H54 (cell line): ENCODE data around the gene RBM20.

Source experiments
- DNase-seq: peaks from one replicate; pipeline ENCODE4 v3.0.0; 2011; ENCODE audit warnings: low spot score, mixed read lengths; ENCODE audit not compliant: insufficient read length
- FAIRE-seq: peaks from 3 replicates; lab custom pipeline; 2011; peaks lifted over from hg19 to GRCh38; lab: Jason Lieb, UNC
- POLR2A ChIP-seq: IDR thresholded peaks from 2 replicates; pipeline ENCODE4 v1.6.1; 2011; ENCODE audit warnings: low read depth, mild to moderate bottlenecking, low read length

RBM20 gene

GRCh38 chr10:110775406-110775805, 131.3 kb downstream of the RBM20 start:
- no peak for DNase-seq
- no peak for FAIRE-seq
- TF ChIP-seq POLR2A: no peak

DNA sequence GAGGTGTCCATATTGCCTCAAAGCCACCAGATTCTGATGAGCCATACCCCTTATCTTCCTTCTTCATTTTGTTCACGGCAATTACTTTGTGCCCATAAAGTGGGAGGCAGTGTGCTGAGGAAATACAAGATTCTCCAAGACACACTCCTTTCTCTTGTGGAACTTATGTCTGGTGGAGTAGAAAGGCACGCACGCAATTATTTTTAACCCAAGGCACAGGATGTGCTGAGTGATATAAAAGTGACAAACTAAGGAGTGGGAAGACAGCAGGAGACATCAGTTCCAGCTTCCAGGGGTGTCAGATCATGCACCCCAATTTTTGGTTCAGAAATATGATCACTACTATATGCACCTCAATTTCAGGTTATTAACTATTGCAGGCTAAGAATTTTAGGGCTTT, 132.9 kb downstream of the RBM20 start:
- TF ChIP-seq POLR2A: no peak
- DNase-seq (no peak), FAIRE-seq (no peak)

- FAIRE-seq (no peak), DNase-seq (no peak)
- TF ChIP-seq POLR2A: no peak
Observed at GRCh38 chr10:110777661-110778060, 133.5 kb downstream of the RBM20 start.

- DNase-seq (no peak), FAIRE-seq (no peak)
- TF ChIP-seq POLR2A: no peak
Observed at GRCh38 chr10:110778211-110778610, 134.1 kb downstream of the RBM20 start.

DNA sequence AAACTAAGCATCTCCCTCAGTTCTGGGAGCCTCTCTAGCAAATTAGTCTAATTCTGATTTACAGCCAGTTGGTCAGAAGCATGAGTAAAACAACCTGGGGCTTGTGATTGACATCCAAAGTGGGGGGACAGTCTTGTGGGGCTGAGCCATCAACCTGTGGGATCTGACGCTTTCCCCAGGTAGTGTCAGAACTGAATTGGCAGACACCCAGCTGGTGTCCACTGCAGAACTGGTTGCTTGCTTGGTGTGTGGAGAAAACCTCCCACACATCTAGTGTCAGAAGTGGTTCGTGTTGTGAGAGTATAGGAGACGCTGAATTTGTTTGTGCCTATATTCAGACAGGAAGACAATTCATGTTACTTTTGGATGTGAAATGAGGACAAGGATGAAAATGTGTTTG, 135.4 kb downstream of the RBM20 start:
- TF ChIP-seq POLR2A: no peak
- no peak for FAIRE-seq

DNA sequence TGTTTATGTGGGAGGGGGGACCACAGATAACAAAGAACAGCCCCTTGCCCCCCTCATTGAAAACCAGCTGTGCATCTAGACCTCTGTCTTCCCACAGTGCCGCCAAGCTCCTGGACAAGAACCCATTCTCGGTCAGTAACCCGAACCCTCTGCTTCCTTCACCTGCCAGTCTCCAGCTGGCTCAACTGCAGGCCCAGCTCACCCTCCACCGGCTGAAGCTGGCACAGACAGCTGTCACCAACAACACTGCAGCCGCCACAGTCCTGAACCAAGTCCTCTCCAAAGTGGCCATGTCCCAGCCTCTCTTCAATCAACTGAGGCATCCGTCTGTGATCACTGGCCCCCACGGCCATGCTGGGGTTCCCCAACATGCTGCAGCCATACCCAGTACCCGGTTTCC, 136.6 kb downstream of the RBM20 start:
- no peak for FAIRE-seq
- DNase-seq: no peak
- no peak for TF ChIP-seq POLR2A

More for the DNA sequence above, 135.4 kb downstream of the RBM20 start:
- DNase-seq: no peak

- FAIRE-seq (no peak), DNase-seq (no peak)
- TF ChIP-seq POLR2A: no peak
Observed at GRCh38 chr10:110781139-110781538, 137.0 kb downstream of the RBM20 start.

- no peak for FAIRE-seq
- no peak for TF ChIP-seq POLR2A
Observed at GRCh38 chr10:110782616-110783015, 138.5 kb downstream of the RBM20 start.

GRCh38 chr10:110783509-110784107, 139.5 kb downstream of the RBM20 start:
- FAIRE-seq: no peak
- DNase-seq: no peak
- TF ChIP-seq POLR2A: no peak

More at GRCh38 chr10:110782616-110783015, 138.5 kb downstream of the RBM20 start:
- no peak for DNase-seq

DNA sequence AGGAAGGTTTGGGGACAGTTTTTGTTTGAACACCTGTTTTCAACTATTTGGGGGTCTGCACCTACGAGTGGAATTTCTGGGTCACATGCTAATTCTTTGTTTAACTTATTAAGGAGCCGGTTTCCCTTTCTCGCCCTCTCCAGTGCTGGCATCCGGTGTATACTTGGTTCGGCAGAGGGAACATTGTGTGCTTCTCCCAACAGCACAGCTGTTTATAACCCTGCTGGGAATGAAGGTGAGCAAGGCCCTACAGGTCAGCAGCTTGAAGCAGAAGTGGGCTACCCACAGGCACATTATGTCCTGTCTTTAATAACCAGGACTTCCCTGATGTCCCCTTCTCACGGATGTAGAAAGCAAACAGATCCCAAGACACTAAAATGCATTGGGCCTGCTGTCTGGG, 140.1 kb downstream of the RBM20 start:
- FAIRE-seq: no peak
- no peak for DNase-seq
- no peak for TF ChIP-seq POLR2A

GRCh38 chr10:110786172-110786571, 142.0 kb downstream of the RBM20 start:
- DNase-seq (no peak), FAIRE-seq (no peak)
- no peak for TF ChIP-seq POLR2A

DNA sequence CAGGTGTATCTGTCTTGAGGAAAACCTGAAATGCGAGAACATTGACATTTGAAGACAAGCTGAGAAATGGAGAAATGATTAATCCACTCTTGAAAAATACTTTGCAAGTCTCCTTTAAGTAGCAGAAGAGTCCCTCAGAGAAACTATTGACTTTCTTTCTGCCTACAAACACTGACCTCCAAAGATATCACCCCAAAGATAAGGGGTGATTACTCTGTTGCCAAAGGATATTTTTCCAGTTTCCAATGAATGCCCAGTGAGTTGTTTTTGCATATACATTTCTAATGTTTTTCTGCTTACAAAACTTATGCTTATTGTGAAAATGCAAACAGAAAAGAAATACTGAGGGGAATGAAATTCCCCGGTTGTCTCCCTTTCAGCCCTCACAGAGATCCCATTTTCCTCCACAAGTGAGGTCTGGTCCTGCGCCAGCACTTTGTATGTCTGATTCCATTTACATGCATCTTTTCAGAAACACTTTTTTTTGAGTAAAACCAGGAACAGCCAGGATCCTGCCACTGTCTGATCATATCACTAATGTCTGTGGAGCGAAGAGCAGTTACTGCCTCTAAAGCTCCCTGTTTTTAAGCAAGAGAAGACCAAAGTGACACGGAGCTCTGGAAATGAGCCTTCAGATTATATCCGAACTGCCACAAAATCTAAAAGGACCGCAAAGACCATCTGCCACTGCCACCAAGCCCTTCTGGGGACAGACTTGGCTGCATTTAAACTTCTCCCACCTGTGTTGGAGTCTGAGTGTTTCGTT, 144.7 kb downstream of the RBM20 start:
- no peak for FAIRE-seq
- DNase-seq: no peak
- TF ChIP-seq POLR2A: no peak

- DNase-seq (no peak), FAIRE-seq (no peak)
- no peak for TF ChIP-seq POLR2A
Observed at GRCh38 chr10:110789604-110790433, 145.7 kb downstream of the RBM20 start.

GRCh38 chr10:110790913-110791506, 146.9 kb downstream of the RBM20 start:
- no peak for FAIRE-seq

More at GRCh38 chr10:110790913-110791506, 146.9 kb downstream of the RBM20 start:
- no peak for DNase-seq
- no peak for TF ChIP-seq POLR2A
